ENCODE results near the gene CRELD1.

GRCh38 chr3:9915254-9916141 is 18.1 kb upstream of the CRELD1 start:
- TF ChIP-seq CTCF (IDR thresholded peaks at IDR 0.05) (peak in 3 of 4 experiments; percentile 47 to 61 (median 52)), POLR2AphosphoS5 (IDR thresholded peaks at IDR 0.05) (peak; percentile 54 to 70 (median 64)), EP300 (IDR thresholded peaks at IDR 0.05) (no peak)

All from sigmoid colon (tissue), 4 donors.